Trophoblast cell (in vitro differentiated cells and primary cell): Measurements from ENCODE around the gene NTSR1.

ENCODE experiments used
- DNase-seq, 2 donors: peaks; one replicate each; pipeline ENCODE4 v3.0.0-alpha.2; 2016
- H2AFZ ChIP-seq: 2 replicates; pipeline ENCODE4 v1.6.1; 2013; ENCODE audit warnings: low read length, moderate library complexity, mild to moderate bottlenecking; ENCODE audit not compliant: insufficient read depth, poor library complexity
- H2AK5ac ChIP-seq: 2 replicates; pipeline ENCODE4 v1.6.1; 2013; ENCODE audit warnings: mild to moderate bottlenecking, low read length
- H2BK120ac ChIP-seq: 2 replicates; pipeline ENCODE4 v1.6.1; 2013; ENCODE audit warnings: low read length, mild to moderate bottlenecking, moderate library complexity; ENCODE audit not compliant: insufficient read depth, poor library complexity
- H2BK12ac ChIP-seq: 2 replicates; pipeline ENCODE4 v1.6.1; 2013; ENCODE audit warnings: mild to moderate bottlenecking, low read length, moderate library complexity
- H2BK5ac ChIP-seq: 2 replicates; pipeline ENCODE4 v1.6.1; 2013; ENCODE audit warnings: low read length, low read depth, moderate library complexity, mild to moderate bottlenecking; ENCODE audit not compliant: poor library complexity
- H3K14ac ChIP-seq: 2 replicates; pipeline ENCODE4 v1.6.1; 2013; ENCODE audit warnings: mild to moderate bottlenecking, low read length
- H3K18ac ChIP-seq: 2 replicates; pipeline ENCODE4 v1.6.1; 2013; ENCODE audit warnings: mild to moderate bottlenecking, low read length
- H3K23ac ChIP-seq: 2 replicates; pipeline ENCODE4 v1.6.1; 2013; ENCODE audit warnings: low read length
- H3K27ac ChIP-seq: 2 replicates; pipeline ENCODE4 v1.5.1; 2013; ENCODE audit warnings: low read depth, mild to moderate bottlenecking, inconsistent platforms, low read length, moderate library complexity
- H3K27me3 ChIP-seq: 2 replicates; pipeline ENCODE4 v1.6.1; 2013; ENCODE audit warnings: inconsistent platforms, mild to moderate bottlenecking, low read length, moderate library complexity; ENCODE audit not compliant: insufficient read depth
- H3K36me3 ChIP-seq, 2 experiments: 1 replicate in 1 of 2; 2 replicates in 1 of 2; pipeline ENCODE4 v1.6.1; 2013; ENCODE audit warnings: low read length in 2 of 2, mild to moderate bottlenecking in 2 of 2, moderate library complexity in 1 of 2; ENCODE audit not compliant: insufficient read depth in 2 of 2, control insufficient read depth in 1 of 2
- H3K4ac ChIP-seq: 2 replicates; pipeline ENCODE4 v1.6.1; 2013; ENCODE audit warnings: low read depth, mild to moderate bottlenecking, low read length, moderate library complexity
- H3K4me1 ChIP-seq, 2 experiments: 1 replicate in 1 of 2; 2 replicates in 1 of 2; pipeline ENCODE4 v1.6.1; 2013; ENCODE audit warnings: low read length in 2 of 2, mild to moderate bottlenecking in 2 of 2, moderate library complexity in 1 of 2; ENCODE audit not compliant: insufficient read depth in 2 of 2, control insufficient read depth in 1 of 2
- H3K4me2 ChIP-seq: 2 replicates; pipeline ENCODE4 v1.6.1; 2013; ENCODE audit warnings: inconsistent platforms, mild to moderate bottlenecking, low read length, moderate library complexity
- H3K4me3 ChIP-seq: 2 replicates; pipeline ENCODE4 v1.5.1; 2013; ENCODE audit warnings: mild to moderate bottlenecking, low read depth, low read length, inconsistent platforms
- H3K79me1 ChIP-seq: one replicate; pipeline ENCODE4 v1.6.1; 2013; ENCODE audit warnings: low read length
- H3K79me2 ChIP-seq: 2 replicates; pipeline ENCODE4 v1.6.1; 2013; ENCODE audit warnings: low read length, mild to moderate bottlenecking; ENCODE audit not compliant: control insufficient read depth, insufficient read depth, poor library complexity
- H3K9ac ChIP-seq: 2 replicates; pipeline ENCODE4 v1.6.1; 2013; ENCODE audit warnings: mild to moderate bottlenecking, low read length
- H3K9me3 ChIP-seq: 2 replicates; pipeline ENCODE4 v1.6.1; 2013; ENCODE audit warnings: low read depth, mild to moderate bottlenecking, control low read depth, inconsistent platforms, low read length; ENCODE audit not compliant: insufficient read depth
- H4K12ac ChIP-seq: 2 replicates; pipeline ENCODE4 v1.6.1; 2013; ENCODE audit warnings: low read depth, mild to moderate bottlenecking, low read length, moderate library complexity
- H4K8ac ChIP-seq: 2 replicates; pipeline ENCODE4 v1.6.1; 2013; ENCODE audit warnings: low read depth, mild to moderate bottlenecking, low read length, moderate library complexity
- H4K91ac ChIP-seq: one replicate; pipeline ENCODE4 v1.6.1; 2013; ENCODE audit warnings: low read depth, mild to moderate bottlenecking, low read length, moderate library complexity
- WGBS: extraction: QIAGEN DNeasy Blood & Tissue Kit; methylation state at CpG from one replicate; pipeline ENCODE4 v1.1.7; 2013; ENCODE audit warnings: missing lambda C conversion rate; ENCODE audit not compliant: insufficient read length, insufficient coverage; ENCODE audit errors: extremely low coverage; 5-methylcytosine and 5-hydroxymethylcytosine counted together

Gene NTSR1

GRCh38 chr20:62764156-62764935, 55.7 kb downstream of the NTSR1 start:
- Histone ChIP-seq H3K23ac (no peak overlapping the region), H2AFZ (no peak overlapping the region)

DNA sequence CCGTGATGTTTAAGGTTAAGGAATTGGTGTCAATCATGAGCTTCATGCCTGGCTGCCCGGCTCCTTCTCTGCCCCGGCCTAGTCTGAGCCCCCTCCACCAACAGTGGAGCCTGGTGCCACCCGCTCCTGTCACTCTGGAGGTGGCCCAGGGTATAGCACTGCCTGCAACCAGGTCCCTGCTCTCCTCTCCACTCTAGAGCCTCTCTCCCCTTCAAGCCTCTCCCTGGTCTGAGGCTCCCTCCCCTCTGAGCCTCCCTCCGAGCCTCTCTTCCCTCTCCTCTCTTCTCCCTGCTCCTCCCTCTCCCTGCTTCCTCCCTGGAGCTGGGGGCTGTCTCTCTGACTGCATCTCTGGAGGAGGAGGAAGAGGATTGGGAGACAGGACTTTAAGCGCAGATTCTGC, 56.4 kb downstream of the NTSR1 start:
- H3K4ac ChIP-seq = no peak overlapping the region
- no peak for DNase-seq
- H4K12ac ChIP-seq = no peak overlapping the region
- H3K79me1 ChIP-seq = no peaks in the 10 kb centered on the region
- no peak overlapping the region for H2BK120ac ChIP-seq
- WGBS = no CpG with 5 or more reads among the region's 6 CpGs
- H2BK5ac ChIP-seq = no peak overlapping the region
- H4K91ac ChIP-seq = no peak overlapping the region
- peaks cover 12 to 23% of the 10 kb centered on the region in 2 experiments for H3K4me1 ChIP-seq
- H3K18ac ChIP-seq = no peak overlapping the region
- no peak overlapping the region for H2AK5ac ChIP-seq
- no peaks in the 10 kb centered on the region for H3K36me3 ChIP-seq
- no peak overlapping the region for H3K9ac ChIP-seq
- H3K14ac ChIP-seq = no peak overlapping the region
- H2AFZ ChIP-seq = no peak overlapping the region
- no peak overlapping the region for H4K8ac ChIP-seq
- no peak overlapping the region for H3K4me3 ChIP-seq
- H3K9me3 ChIP-seq = peaks cover 3% of the 10 kb centered on the region
- H2BK12ac ChIP-seq = no peak overlapping the region
- H3K4me2 ChIP-seq = no peak overlapping the region
- H3K27me3 ChIP-seq = no peaks in the 10 kb centered on the region
- H3K23ac ChIP-seq = no peak overlapping the region
- peaks cover under 1% of the 10 kb centered on the region for H3K79me2 ChIP-seq
- no peak overlapping the region for H3K27ac ChIP-seq

More at GRCh38 chr20:62764156-62764935, 55.7 kb downstream of the NTSR1 start:
- no peak overlapping the region for H3K14ac ChIP-seq
- no peak overlapping the region for H2AK5ac ChIP-seq
- H3K36me3 ChIP-seq = no peaks in the 10 kb centered on the region
- no peaks in the 10 kb centered on the region for H3K27me3 ChIP-seq
- peaks cover 2% of the 10 kb centered on the region for H3K79me2 ChIP-seq
- H3K4ac ChIP-seq = no peak overlapping the region
- no peak overlapping the region for H3K9ac ChIP-seq
- H3K9me3 ChIP-seq = peaks cover 3% of the 10 kb centered on the region
- H3K4me2 ChIP-seq = no peak overlapping the region
- H4K91ac ChIP-seq = no peak overlapping the region
- no peak overlapping the region for H4K12ac ChIP-seq
- no peak overlapping the region for H4K8ac ChIP-seq
- no CpG with 5 or more reads among the region's 26 CpGs for WGBS
- peaks cover 12 to 26% of the 10 kb centered on the region in 2 experiments for H3K4me1 ChIP-seq
- DNase-seq = no peak
- no peaks in the 10 kb centered on the region for H3K79me1 ChIP-seq
- no peak overlapping the region for H2BK12ac ChIP-seq
- no peak overlapping the region for H3K18ac ChIP-seq
- H3K4me3 ChIP-seq = no peak overlapping the region
- H3K27ac ChIP-seq = no peak overlapping the region
- no peak overlapping the region for H2BK120ac ChIP-seq
- no peak overlapping the region for H2BK5ac ChIP-seq

- H4K12ac ChIP-seq = no peak overlapping the region
- no peak overlapping the region for H2AK5ac ChIP-seq
- H3K23ac ChIP-seq = no peak overlapping the region
- H3K18ac ChIP-seq = no peak overlapping the region
- no peak overlapping the region for H4K91ac ChIP-seq
- peaks cover 11 to 21% of the 10 kb centered on the region in 2 experiments for H3K4me1 ChIP-seq
- H3K9ac ChIP-seq = no peak overlapping the region
- H3K36me3 ChIP-seq = no peaks in the 10 kb centered on the region
- no peak for DNase-seq
- H3K27ac ChIP-seq = no peak overlapping the region
- H2AFZ ChIP-seq = no peak overlapping the region
- H4K8ac ChIP-seq = no peak overlapping the region
- no CpG with 5 or more reads among the region's 15 CpGs for WGBS
- H3K4me3 ChIP-seq = no peak overlapping the region
- H3K14ac ChIP-seq = no peak overlapping the region
- no peak overlapping the region for H3K4me2 ChIP-seq
- no peaks in the 10 kb centered on the region for H3K79me1 ChIP-seq
- peaks cover 3% of the 10 kb centered on the region for H3K9me3 ChIP-seq
- no peaks in the 10 kb centered on the region for H3K27me3 ChIP-seq
- H3K4ac ChIP-seq = no peak overlapping the region
- H2BK120ac ChIP-seq = no peak overlapping the region
- H2BK5ac ChIP-seq = no peak overlapping the region
- no peak overlapping the region for H2BK12ac ChIP-seq
- H3K79me2 ChIP-seq = no peaks in the 10 kb centered on the region
These were observed 56.9 kb downstream of the NTSR1 start for GRCh38 chr20:62765432-62766070.

DNA sequence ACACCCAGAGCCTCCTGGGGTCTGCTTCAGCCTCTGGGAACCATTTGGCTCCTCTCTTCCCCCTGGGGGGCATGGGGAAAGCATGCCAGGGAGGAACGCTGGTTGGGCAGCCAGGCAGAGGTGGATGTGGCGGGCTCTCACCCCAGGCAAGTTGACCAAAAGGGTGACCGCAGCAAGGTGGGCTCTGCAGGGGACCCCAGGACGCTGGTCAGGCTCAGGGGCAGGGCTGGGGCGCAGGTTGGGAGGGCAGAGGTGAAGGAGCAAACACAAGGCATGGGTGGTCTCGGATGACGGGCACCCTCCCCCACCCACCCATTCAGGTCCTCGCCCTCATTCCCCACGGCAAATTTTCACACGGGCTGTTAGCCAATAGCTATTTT, 57.4 kb downstream of the NTSR1 start:
- Histone ChIP-seq H3K4me2 (no peak overlapping the region), H2AK5ac (no peak overlapping the region), H2BK12ac (no peak overlapping the region), H3K9ac (no peak overlapping the region), H2BK5ac (no peak overlapping the region), H4K8ac (no peak overlapping the region), H3K27me3 (no peaks in the 10 kb centered on the region), H3K18ac (no peak overlapping the region), H2BK120ac (no peak overlapping the region), H2AFZ (no peak overlapping the region), H3K9me3 (peaks cover 3% of the 10 kb centered on the region), H3K36me3 (no peaks in the 10 kb centered on the region), H3K14ac (no peak overlapping the region), H3K4me1 (peaks cover 6 to 16% of the 10 kb centered on the region in 2 experiments), H3K23ac (no peak overlapping the region), H3K27ac (no peak overlapping the region), H3K4ac (no peak overlapping the region), H3K4me3 (no peak overlapping the region), H3K79me2 (no peaks in the 10 kb centered on the region), H3K79me1 (no peaks in the 10 kb centered on the region), H4K91ac (no peak overlapping the region), H4K12ac (no peak overlapping the region)
- no peak for DNase-seq
- WGBS = no CpG with 5 or more reads among the region's 10 CpGs
